GM20000 (cell line): ENCODE results near the gene ZFP36L1.
"Not testable (repeated sequence)": the region's sequence is repeated elsewhere in the genome, so short reads cannot be mapped to it uniquely, and the experiment has no call there.

ENCODE experiments used
- DNase-seq: peaks from one replicate; pipeline ENCODE4 v3.0.0; 2012; ENCODE audit warnings: low spot score
- TF ChIP-seq, protein P1 (sequence below): IDR thresholded peaks from 2 replicates; pipeline ENCODE4 v1.5.1; 2012; ENCODE audit warnings: mild to moderate bottlenecking, control low read depth; ENCODE audit errors: extremely low read depth, missing control alignments

Gene ZFP36L1

DNA sequence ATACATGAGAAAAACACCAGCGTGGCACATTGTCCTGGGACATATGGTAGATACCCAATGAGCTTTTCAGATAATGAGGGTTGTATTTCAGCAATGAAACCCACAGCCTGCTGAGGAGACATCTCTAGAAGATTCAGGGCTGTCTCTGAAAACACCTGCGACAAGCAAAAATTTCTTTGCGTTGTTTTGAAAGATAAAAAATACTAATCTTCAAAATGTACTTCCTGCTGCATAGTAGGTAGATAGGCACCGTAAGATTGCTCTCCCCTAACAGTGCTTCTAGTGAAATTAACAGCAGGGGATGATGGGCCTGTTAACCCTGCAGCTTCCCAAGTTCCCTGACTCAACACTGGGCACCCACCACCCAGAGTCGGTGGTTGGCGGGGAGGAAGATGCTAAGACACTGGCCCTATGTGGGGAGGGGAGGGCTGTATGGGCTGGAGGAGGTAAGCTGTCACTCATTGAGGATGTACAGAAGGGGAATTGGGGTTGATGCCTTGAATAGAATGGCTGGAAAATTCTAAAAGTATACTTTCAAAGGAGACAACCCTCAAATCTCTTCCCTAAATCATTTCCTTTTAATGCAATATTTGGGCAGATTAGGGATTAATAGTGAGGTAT lies 20.0 kb downstream of the ZFP36L1 start:
- DNase-seq, result no peak
- TF ChIP-seq, protein P1, sequence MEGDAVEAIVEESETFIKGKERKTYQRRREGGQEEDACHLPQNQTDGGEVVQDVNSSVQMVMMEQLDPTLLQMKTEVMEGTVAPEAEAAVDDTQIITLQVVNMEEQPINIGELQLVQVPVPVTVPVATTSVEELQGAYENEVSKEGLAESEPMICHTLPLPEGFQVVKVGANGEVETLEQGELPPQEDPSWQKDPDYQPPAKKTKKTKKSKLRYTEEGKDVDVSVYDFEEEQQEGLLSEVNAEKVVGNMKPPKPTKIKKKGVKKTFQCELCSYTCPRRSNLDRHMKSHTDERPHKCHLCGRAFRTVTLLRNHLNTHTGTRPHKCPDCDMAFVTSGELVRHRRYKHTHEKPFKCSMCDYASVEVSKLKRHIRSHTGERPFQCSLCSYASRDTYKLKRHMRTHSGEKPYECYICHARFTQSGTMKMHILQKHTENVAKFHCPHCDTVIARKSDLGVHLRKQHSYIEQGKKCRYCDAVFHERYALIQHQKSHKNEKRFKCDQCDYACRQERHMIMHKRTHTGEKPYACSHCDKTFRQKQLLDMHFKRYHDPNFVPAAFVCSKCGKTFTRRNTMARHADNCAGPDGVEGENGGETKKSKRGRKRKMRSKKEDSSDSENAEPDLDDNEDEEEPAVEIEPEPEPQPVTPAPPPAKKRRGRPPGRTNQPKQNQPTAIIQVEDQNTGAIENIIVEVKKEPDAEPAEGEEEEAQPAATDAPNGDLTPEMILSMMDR, result no peak

- TF ChIP-seq, protein P1, result no peak
- DNase-seq, result no peak
These were observed 21.2 kb downstream of the ZFP36L1 start for GRCh38 chr14:68771631-68772030.

- no peak for DNase-seq
- TF ChIP-seq, protein P1, result no peak
These were observed 22.1 kb downstream of the ZFP36L1 start for GRCh38 chr14:68770553-68771286.

GRCh38 chr14:68770051-68770450 lies 22.8 kb downstream of the ZFP36L1 start:
- DNase-seq, result no peak
- TF ChIP-seq, protein P1, result no peak

DNA sequence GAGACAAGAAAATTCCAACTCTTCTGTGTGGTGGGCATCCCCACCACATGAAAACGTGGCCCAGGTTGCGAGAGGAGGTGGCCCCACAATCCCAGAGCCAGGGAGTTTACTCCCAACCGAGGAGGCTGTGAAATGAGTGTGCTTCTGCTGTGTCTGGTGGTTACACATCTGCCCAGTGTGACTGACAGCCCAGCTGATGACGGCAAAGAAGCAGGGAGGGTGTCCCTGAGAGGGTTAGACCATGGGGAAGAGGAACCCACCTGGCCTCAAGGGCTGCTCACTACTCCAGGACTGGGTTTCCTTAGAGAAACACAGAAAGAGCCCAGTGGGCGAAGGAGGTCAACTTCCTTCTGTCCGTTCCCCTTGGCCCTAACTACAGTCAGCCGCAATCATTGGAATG lies 24.6 kb downstream of the ZFP36L1 start:
- TF ChIP-seq, protein P1, result no peak
- DNase-seq, result no peak

DNA sequence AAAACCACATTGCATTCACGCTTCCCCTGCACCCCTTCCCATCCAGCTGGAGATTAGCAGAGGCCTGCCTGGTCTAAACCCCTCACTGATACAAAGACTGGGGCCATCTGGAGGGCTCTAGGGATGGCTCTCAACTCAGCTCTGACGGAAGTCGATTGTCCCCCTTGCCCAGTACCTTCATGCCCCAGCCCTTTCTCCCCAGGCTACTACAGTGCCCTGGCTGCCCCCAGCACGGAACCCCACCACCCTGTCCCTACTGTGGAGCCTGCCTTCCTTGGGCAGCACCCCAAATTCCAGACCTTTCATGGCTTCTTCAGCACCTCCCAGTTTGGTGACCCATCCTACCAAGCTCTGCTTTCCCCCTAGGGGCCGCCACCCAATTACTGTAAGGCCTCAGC lies 25.6 kb downstream of the ZFP36L1 start:
- DNase-seq, result no peak
- TF ChIP-seq, protein P1, result no peak

DNA sequence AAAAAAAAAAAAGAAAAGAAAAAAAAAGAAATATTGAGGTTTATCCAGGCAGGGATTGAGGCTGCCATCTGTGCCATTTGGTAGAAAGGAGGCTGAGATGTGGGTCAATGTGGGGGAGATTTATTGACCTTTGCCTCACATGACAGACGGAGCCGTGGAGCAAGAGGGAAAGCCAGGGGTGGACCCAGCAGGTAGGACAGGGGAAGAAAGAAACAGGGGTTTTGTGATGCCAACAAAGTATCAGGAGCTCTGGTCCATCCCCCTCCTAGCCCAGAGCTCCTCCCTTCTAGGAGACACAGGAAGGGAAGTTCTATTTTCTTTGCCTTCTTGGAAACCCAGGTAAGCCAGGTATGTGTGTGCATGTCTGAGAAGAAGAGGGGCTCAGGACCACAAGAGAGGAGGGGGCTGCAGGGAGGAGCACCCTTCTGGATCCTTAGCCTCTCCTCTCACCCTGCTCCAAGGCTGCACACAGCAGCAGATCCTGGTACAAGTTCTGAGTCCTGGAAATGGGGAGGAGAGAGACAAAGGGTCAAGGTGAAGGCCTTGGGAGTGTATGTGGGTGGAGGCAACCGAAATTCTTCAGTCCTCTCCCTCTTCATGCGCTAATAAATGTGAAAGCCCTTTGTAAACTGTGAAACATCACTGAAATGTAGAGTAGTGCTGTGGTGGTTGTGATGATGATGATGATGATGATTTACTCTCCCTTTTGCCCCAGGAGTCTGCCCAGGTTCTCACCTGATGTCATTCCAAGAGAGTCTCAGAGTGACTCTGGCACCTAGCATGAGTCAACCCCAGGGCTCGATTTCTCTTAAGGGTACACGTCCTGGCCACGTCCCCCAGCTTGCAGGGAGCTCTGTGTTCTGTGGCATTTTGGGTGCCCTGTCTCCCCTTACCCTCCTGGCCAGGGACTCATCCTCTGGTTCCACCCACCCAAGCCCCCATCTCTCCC lies 26.3 kb downstream of the ZFP36L1 start:
- TF ChIP-seq, protein P1, result no peak
- DNase-seq, result no peak

GRCh38 chr14:68763843-68764242 lies 29.0 kb downstream of the ZFP36L1 start:
- DNase-seq, result not testable (repeated sequence)
